ENCODE measurements around the gene MUSK. TPM values are rescaled to one million over a fixed set of nuclear protein-coding genes. Genes with fewer than 3 reads are reported as not detected.

MUSK gene
- total RNA-seq, 1 experiment from 2014 or later, result not detected

GRCh38 chr9:110809038-110809595 lies 140.5 kb downstream of the MUSK start:
- H3K4me3 ChIP-seq (ENCODE audit: low read depth, low read length), result no peak overlapping the region
- ChIA-PET CTCF (no interaction called here), POLR2A (no interaction called here)
- Mint-ChIP-seq H3K9me3 (ENCODE audit: unreplicated experiment) (no peaks in the 10 kb centered on the region), H3K27me3 (ENCODE audit: insufficient read depth, unreplicated experiment) (no peaks in the 10 kb centered on the region), H3K4me1 (ENCODE audit: low read depth, unreplicated experiment) (peaks cover 14% of the 10 kb centered on the region), H3K36me3 (ENCODE audit: insufficient read depth, unreplicated experiment) (no peaks in the 10 kb centered on the region), H3K27ac (ENCODE audit: unreplicated experiment) (no peak overlapping the region), H3K4me3 (ENCODE audit: unreplicated experiment) (no peak overlapping the region)
- H3K36me3 ChIP-seq (ENCODE audit: control insufficient read depth, insufficient read depth, low read length), result no peaks in the 10 kb centered on the region
- no peaks in the 10 kb centered on the region for H3K27me3 ChIP-seq (replicated peaks; ENCODE audit: control insufficient read depth, insufficient read depth, low read length)
- DNase-seq, result no peak
- H3K9me3 ChIP-seq, result no peaks in the 10 kb centered on the region
- H3K4me1 ChIP-seq, result no peaks in the 10 kb centered on the region; the same call in 1 of the 2 replicates
- no TSS peak for BruUV-seq (replicated peaks)
- intact Hi-C loops (cut with micrococcal nuclease; ENCODE audit: unreplicated experiment), result no loop called here
- no peak for TF ChIP-seq CTCF (IDR thresholded peaks at IDR 0.05; ENCODE audit: insufficient read depth in 1 of 2, low read depth in 1 of 2, low read length in 1 of 2, severe bottlenecking in 1 of 2, unreplicated experiment in 1 of 2)

GRCh38 chr9:110810262-110810976 lies 141.8 kb downstream of the MUSK start:
- intact Hi-C loops (cut with micrococcal nuclease; ENCODE audit: unreplicated experiment), result no loop called here
- Histone ChIP-seq H3K4me1 (no peaks in the 10 kb centered on the region; the same call in 1 of the 2 replicates), H3K36me3 (ENCODE audit: control insufficient read depth, insufficient read depth, low read length) (no peaks in the 10 kb centered on the region), H3K9me3 (no peaks in the 10 kb centered on the region), H3K4me3 (ENCODE audit: low read depth, low read length) (no peak overlapping the region), H3K27me3 (replicated peaks; ENCODE audit: control insufficient read depth, insufficient read depth, low read length) (no peaks in the 10 kb centered on the region)
- Mint-ChIP-seq H3K27me3 (ENCODE audit: insufficient read depth, unreplicated experiment) (no peaks in the 10 kb centered on the region), H3K4me1 (ENCODE audit: low read depth, unreplicated experiment) (peaks cover 16% of the 10 kb centered on the region), H3K36me3 (ENCODE audit: insufficient read depth, unreplicated experiment) (no peaks in the 10 kb centered on the region), H3K27ac (ENCODE audit: unreplicated experiment) (no peak overlapping the region), H3K9me3 (ENCODE audit: unreplicated experiment) (no peaks in the 10 kb centered on the region), H3K4me3 (ENCODE audit: unreplicated experiment) (no peak overlapping the region)
- TF ChIP-seq CTCF (IDR thresholded peaks at IDR 0.05; ENCODE audit: insufficient read depth in 1 of 2, low read depth in 1 of 2, low read length in 1 of 2, severe bottlenecking in 1 of 2, unreplicated experiment in 1 of 2), result no peak
- ChIA-PET CTCF (no interaction called here), POLR2A (no interaction called here)
- no TSS peak for BruUV-seq (replicated peaks)
- no peak for DNase-seq

- ChIA-PET POLR2A (no interaction called here), CTCF (no interaction called here)
- Mint-ChIP-seq H3K9me3 (ENCODE audit: unreplicated experiment) (no peaks in the 10 kb centered on the region), H3K36me3 (ENCODE audit: insufficient read depth, unreplicated experiment) (no peaks in the 10 kb centered on the region), H3K4me3 (ENCODE audit: unreplicated experiment) (no peak overlapping the region), H3K27ac (ENCODE audit: unreplicated experiment) (no peak overlapping the region), H3K27me3 (ENCODE audit: insufficient read depth, unreplicated experiment) (no peaks in the 10 kb centered on the region), H3K4me1 (ENCODE audit: low read depth, unreplicated experiment) (peaks cover 8% of the 10 kb centered on the region)
- Histone ChIP-seq H3K36me3 (ENCODE audit: control insufficient read depth, insufficient read depth, low read length) (no peaks in the 10 kb centered on the region), H3K4me1 (no peaks in the 10 kb centered on the region; the same call in 1 of the 2 replicates), H3K4me3 (ENCODE audit: low read depth, low read length) (no peak overlapping the region), H3K9me3 (no peaks in the 10 kb centered on the region), H3K27me3 (replicated peaks; ENCODE audit: control insufficient read depth, insufficient read depth, low read length) (no peaks in the 10 kb centered on the region)
- DNase-seq, result no peak
- intact Hi-C loops (cut with micrococcal nuclease; ENCODE audit: unreplicated experiment), result no loop called here
- no TSS peak for BruUV-seq (replicated peaks)
- TF ChIP-seq CTCF (IDR thresholded peaks at IDR 0.05; ENCODE audit: insufficient read depth in 1 of 2, low read depth in 1 of 2, low read length in 1 of 2, severe bottlenecking in 1 of 2, unreplicated experiment in 1 of 2), result no peak
Observed at GRCh38 chr9:110812886-110813285, 144.3 kb downstream of the MUSK start.

All from Caco-2 (cell line).